BLaER1 treated with 17β-estradiol and CSF1 and Interleukin-3, amounts not matched to agents 10 nM and 100 nM (cell line): ENCODE results near the gene CELF3.

Source experiments
- H3K27ac ChIP-seq, 11 experiments: shearing (Covaris generic); formaldehyde crosslinking; 2 replicates each; pipeline ENCODE4 v1.8.1; 2022
- H3K27me3 ChIP-seq, 11 experiments: shearing (Covaris generic); formaldehyde crosslinking; 2 replicates each; pipeline ENCODE4 v1.8.1; 2022
- H3K36me3 ChIP-seq, 11 experiments: shearing (Covaris generic); formaldehyde crosslinking; 2 replicates each; pipeline ENCODE4 v1.8.1; 2022
- H3K4me1 ChIP-seq, 10 experiments: shearing (Covaris generic); formaldehyde crosslinking; 2 replicates each; pipeline ENCODE4 v1.8.1; 2022
- H3K4me2 ChIP-seq, 11 experiments: shearing (Covaris generic); formaldehyde crosslinking; 2 replicates each; pipeline ENCODE4 v1.8.1; 2022
- H3K4me3 ChIP-seq, 10 experiments: shearing (Covaris generic); formaldehyde crosslinking; 2 replicates each; pipeline ENCODE4 v1.8.1; 2022
- H3K9ac ChIP-seq, 11 experiments: shearing (Covaris generic); formaldehyde crosslinking; 2 replicates each; pipeline ENCODE4 v1.8.1; 2022
- H3K9me3 ChIP-seq, 11 experiments: shearing (Covaris generic); formaldehyde crosslinking; replicated peaks in 1 of 11; 2 replicates each; pipeline ENCODE4 v1.8.1; 2022
- H4K20me1 ChIP-seq, 11 experiments: shearing (Covaris generic); formaldehyde crosslinking; 2 replicates each; pipeline ENCODE4 v1.8.1; 2022
- Cebpa-rat ChIP-seq, 11 experiments: shearing (Covaris generic); IDR thresholded peaks; 2 replicates each; pipeline ENCODE4 v1.8.1; 2022

Gene CELF3

DNA sequence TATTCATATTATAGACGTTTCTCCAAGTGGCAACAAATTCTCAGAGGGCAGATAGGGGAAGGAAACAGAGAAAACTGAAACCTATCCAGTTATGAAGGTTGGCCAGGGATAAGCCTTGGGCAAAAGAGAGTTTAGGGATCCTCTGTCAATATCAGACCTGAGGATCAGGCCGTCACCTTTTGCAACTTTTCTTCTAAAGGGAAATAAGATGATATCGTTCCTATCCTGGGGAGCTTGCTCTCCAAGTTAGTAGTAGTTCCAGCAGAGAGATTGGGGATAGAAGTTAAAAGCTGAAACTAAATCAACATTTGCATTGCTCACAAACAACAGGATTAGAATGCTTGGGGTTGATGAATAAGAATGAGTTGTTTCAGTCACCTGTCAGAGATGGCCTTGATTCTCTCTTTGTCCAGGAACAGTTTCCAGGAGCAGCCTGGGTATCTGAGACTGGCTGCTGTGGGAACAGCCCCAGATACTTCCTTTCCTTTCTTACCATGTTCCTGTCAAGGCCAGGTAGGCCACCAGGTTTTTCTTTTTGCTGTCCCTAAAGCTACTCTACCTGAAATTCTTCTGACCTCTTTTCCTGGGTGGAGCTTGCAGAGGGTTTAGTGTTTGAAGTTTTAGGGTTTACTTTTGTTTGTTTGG, 7.2 kb upstream of the CELF3 start:
- no peak for TF ChIP-seq Cebpa-rat (IDR thresholded peaks at IDR 0.05)
- H4K20me1 ChIP-seq, result no peaks in the 10 kb centered on the region
- peaks cover 28 to 53% (median 45%) of the 10 kb centered on the region in 11 experiments for H3K27me3 ChIP-seq
- H3K4me2 ChIP-seq, result no peak overlapping the region
- no peak overlapping the region for H3K9ac ChIP-seq
- H3K9me3 ChIP-seq, result no peaks in the 10 kb centered on the region
- no peak overlapping the region for H3K4me3 ChIP-seq
- no peaks in the 10 kb centered on the region for H3K36me3 ChIP-seq
- H3K27ac ChIP-seq, result no peak overlapping the region
- peaks cover 19 to 23% (median 21%) of the 10 kb centered on the region in 10 experiments for H3K4me1 ChIP-seq

DNA sequence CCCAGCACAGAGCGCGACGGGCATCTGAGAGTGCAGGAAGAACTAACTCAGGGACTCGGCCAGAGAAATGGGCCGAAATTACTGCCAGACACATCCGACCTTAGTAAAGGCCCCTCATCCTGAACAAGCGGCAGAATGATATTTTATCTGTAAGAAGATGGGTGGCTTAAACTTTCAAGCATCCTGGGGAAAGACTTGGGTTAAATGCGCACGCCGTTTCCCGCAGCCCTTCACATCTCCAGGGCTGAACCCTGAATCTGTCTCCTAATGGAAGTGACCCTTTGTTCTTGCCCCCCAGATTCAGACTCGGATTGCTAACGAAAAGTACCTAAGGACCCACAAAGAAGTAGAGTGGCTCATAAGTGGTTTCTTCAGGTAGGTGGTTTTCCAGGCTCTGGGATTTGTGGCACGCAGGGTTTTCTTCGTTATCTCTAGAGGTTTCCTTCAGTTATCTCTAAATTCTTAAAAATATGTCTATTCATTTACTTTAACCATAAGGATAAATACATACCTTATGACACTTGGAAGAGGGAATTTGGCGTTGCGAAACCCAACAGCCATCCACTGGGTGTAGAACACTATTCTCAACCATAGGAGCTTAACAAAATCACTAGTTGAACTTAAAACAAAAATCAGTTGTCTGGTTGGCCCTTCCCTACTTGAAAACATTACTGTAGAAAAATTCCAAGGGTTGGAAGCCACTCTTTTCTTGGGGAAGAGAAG, 5.3 kb upstream of the CELF3 start:
- Histone ChIP-seq H3K27ac (no peak overlapping the region), H4K20me1 (peaks cover 0 to 13% (median 0%) of the 10 kb centered on the region in 11 experiments; a peak in 2 of 22 replicates), H3K4me2 (peak overlapping the region; percentile 87 to 99 (median 94)), H3K9me3 (no peaks in the 10 kb centered on the region), H3K9ac (peak overlapping the region in 6 of 11 experiments; percentile 25 to 57 (median 47); a peak in 7 of 22 replicates), H3K4me1 (peaks cover 21 to 35% (median 32%) of the 10 kb centered on the region in 10 experiments), H3K27me3 (peaks cover 47 to 72% (median 64%) of the 10 kb centered on the region in 11 experiments), H3K36me3 (no peaks in the 10 kb centered on the region), H3K4me3 (peak overlapping the region; percentile 38 to 68 (median 51); a peak in 18 of 20 replicates)
- TF ChIP-seq Cebpa-rat (IDR thresholded peaks at IDR 0.05), result no peak

DNA sequence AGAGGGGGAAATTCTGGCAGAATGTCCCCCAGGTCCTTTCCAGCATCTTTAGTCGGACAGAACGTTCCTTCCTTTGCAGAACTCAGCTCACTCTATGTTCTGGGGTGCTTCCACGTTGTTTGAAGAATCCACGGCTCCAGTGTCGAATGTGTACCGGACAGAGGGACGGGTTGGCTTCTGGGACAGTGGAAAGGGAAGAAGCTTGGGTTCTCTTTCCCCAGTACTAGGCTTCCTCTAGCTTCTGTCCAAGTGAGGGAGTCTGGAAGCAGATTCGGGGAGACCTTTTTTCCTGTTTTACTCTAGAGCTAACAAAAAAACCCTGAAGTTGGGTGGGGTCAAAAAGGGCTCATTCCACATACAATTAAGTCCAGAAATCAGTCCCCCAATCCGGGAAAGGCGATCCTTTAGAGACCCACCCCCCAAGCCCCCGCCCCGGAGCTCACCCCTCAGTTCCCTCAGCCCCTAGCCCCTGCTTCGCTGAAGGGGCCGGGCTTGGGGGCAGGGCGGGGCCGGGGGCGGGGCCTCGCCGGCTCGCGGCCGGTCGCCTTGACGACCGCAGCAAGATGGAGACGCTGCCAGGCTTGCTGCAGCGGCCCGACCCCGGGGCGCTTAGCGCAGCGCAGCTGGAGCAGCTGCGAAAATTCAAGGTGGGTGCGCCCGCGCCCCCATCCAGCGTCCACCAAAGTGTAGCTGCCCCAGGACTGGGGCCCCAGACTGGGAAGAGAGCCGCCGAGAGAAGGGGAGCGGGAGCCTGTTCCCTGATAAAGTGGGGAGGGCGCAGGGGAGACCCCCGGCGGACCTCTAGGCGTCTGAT, 4.6 kb upstream of the CELF3 start, which contains the start of gene RIIAD1:
Gene RIIAD1, plus strand, starts transcription at position 549 of the 814 bp plus-strand sequence. Its CDS starts 15 bp downstream, at position 564.
- Histone ChIP-seq H3K9ac (peak within 1 kb of the TSS in 9 of 11 experiments; percentile 14 to 57 (median 40); a peak in 12 of 22 replicates), H3K27ac (peak within 1 kb of the TSS in 4 of 11 experiments; percentile 8 to 48 (median 29); a peak in 3 of 22 replicates), H3K4me2 (peak within 1 kb of the TSS; percentile 87 to 99 (median 94)), H3K9me3 (no peaks in the 10 kb centered on the region), H3K4me3 (peak within 1 kb of the TSS; percentile 38 to 68 (median 51); a peak in 18 of 20 replicates), H4K20me1 (peaks cover 0 to 14% (median 0%) of the 10 kb centered on the region in 11 experiments; a peak in 2 of 22 replicates), H3K4me1 (peaks cover 21 to 37% (median 34%) of the 10 kb centered on the region in 10 experiments), H3K36me3 (no peaks in the 10 kb centered on the region), H3K27me3 (peaks cover 54 to 79% (median 72%) of the 10 kb centered on the region in 11 experiments)
- TF ChIP-seq Cebpa-rat (IDR thresholded peaks at IDR 0.05), result no peak

DNA sequence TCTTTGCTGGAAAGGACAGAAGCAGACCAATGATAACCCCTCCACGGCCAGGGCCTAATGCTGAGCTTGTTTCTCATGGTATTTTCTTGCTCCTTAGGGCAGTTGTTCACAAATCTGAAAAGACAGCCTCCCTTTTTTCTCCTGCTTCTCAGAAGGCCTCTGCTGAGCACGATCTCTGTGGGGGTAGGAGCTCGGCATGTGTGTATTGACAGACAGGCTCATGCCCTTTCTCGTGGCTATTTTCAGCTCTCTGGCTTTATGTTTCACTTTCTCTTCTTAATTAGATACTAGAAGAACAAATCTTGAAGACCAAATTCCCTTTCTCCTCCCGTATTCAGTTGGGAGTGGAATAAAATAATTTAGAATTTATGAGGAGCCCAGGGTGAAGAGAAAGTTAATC, 4.0 kb upstream of the CELF3 start:
- no peaks in the 10 kb centered on the region for H3K9me3 ChIP-seq
- H3K36me3 ChIP-seq, result no peaks in the 10 kb centered on the region
- peaks cover 21 to 37% (median 34%) of the 10 kb centered on the region in 10 experiments for H3K4me1 ChIP-seq
- peaks cover 61 to 85% (median 78%) of the 10 kb centered on the region in 11 experiments for H3K27me3 ChIP-seq
- peak overlapping the region; percentile 81 to 99 (median 90) for H3K4me2 ChIP-seq
- no peak for TF ChIP-seq Cebpa-rat (IDR thresholded peaks at IDR 0.05)
- H3K27ac ChIP-seq, result peak overlapping the region in 4 of 11 experiments; percentile 8 to 48 (median 29); a peak in 3 of 22 replicates
- peak overlapping the region; percentile 3 to 68 (median 36); a peak in 15 of 20 replicates for H3K4me3 ChIP-seq
- peak overlapping the region in 8 of 11 experiments; percentile 11 to 40 (median 24); a peak in 7 of 22 replicates for H3K9ac ChIP-seq
- peaks cover 0 to 14% (median 0%) of the 10 kb centered on the region in 11 experiments; a peak in 3 of 22 replicates for H4K20me1 ChIP-seq

DNA sequence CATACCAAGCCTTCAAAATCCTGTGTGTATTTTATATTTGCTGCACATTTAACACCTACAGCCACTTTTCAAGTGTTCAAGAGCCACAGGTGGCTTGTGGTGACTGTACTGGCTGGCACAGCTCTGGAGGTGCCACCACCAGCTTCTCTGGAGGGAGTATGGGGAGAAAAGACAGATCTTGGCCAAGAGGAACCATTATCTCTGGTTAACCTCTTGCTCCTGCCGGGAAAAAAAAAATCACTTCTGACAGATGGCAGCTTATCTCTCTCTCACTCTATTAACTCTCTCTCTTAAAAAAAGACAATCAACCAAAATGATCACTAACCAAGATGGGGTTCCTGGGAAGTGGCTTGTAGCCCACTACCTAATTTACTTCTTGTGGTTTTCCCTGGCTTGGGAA, 3.5 kb upstream of the CELF3 start:
- H4K20me1 ChIP-seq, result peaks cover 0 to 14% (median 0%) of the 10 kb centered on the region in 11 experiments; a peak in 3 of 22 replicates
- H3K27ac ChIP-seq, result no peak overlapping the region
- H3K36me3 ChIP-seq, result no peaks in the 10 kb centered on the region
- peaks cover 65 to 89% (median 82%) of the 10 kb centered on the region in 11 experiments for H3K27me3 ChIP-seq
- H3K4me1 ChIP-seq, result peaks cover 21 to 37% (median 34%) of the 10 kb centered on the region in 10 experiments
- peak overlapping the region; percentile 81 to 99 (median 90) for H3K4me2 ChIP-seq
- H3K4me3 ChIP-seq, result peak overlapping the region in 6 of 10 experiments; percentile 4 to 68 (median 38); a peak in 6 of 20 replicates
- no peak for TF ChIP-seq Cebpa-rat (IDR thresholded peaks at IDR 0.05)
- H3K9ac ChIP-seq, result peak overlapping the region in 5 of 11 experiments; percentile 11 to 40 (median 15); a peak in 2 of 22 replicates
- no peaks in the 10 kb centered on the region for H3K9me3 ChIP-seq

DNA sequence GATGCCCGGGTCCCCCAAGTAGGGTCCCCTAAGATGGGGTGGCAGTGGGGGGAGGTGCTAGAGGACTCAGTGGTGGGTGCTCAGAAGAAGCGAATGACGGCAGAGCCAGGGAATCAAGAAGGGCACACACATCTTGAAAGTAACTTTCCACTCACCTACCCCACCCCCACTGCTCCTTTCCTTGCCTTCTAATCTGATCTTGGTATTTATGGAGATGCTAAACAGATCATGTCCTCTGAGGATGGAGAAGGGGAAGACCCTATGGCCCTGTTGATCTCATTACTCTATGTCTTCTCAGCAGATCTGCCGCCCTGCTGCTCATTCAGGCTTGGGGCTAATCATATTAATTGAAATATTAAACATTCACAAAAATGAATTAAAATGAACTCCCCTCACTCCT, 2.1 kb upstream of the CELF3 start:
- Histone ChIP-seq H3K27me3 (peaks cover 67 to 95% (median 86%) of the 10 kb centered on the region in 11 experiments), H3K4me2 (no peak overlapping the region)
- TF ChIP-seq Cebpa-rat (IDR thresholded peaks at IDR 0.05), result no peak

DNA sequence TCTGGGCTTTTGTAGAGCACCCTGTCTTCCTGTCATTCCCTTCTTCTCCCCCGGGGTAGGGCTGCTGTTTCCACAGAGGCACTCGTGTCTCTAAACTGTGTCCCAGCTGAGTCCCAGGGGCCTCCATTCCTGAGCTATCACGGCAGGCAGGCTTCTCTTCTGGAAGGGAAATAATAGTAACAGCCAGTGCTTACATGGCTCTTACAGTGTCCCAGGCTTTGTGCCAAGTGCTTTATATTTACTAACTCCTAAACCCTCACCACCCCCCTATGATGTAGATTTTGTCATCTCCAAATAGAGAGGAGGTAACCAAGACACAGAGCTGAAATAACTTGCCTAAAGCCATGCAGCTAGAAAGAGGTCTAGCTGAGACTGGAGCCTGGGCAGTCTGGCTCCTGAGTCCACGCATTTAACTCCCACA, 1.4 kb upstream of the CELF3 start:
- no peak for TF ChIP-seq Cebpa-rat (IDR thresholded peaks at IDR 0.05)
- peaks cover 0 to 14% (median 0%) of the 10 kb centered on the region in 11 experiments; a peak in 3 of 22 replicates for H4K20me1 ChIP-seq

More for the DNA sequence above, 2.1 kb upstream of the CELF3 start:
- H3K27ac ChIP-seq, result no peak overlapping the region
- H3K36me3 ChIP-seq, result no peaks in the 10 kb centered on the region
- no peaks in the 10 kb centered on the region for H3K9me3 ChIP-seq
- no peak overlapping the region for H3K4me3 ChIP-seq
- H3K9ac ChIP-seq, result no peak overlapping the region
- peaks cover 21 to 37% (median 34%) of the 10 kb centered on the region in 10 experiments for H3K4me1 ChIP-seq
- H4K20me1 ChIP-seq, result peaks cover 0 to 14% (median 0%) of the 10 kb centered on the region in 11 experiments; a peak in 3 of 22 replicates

DNA sequence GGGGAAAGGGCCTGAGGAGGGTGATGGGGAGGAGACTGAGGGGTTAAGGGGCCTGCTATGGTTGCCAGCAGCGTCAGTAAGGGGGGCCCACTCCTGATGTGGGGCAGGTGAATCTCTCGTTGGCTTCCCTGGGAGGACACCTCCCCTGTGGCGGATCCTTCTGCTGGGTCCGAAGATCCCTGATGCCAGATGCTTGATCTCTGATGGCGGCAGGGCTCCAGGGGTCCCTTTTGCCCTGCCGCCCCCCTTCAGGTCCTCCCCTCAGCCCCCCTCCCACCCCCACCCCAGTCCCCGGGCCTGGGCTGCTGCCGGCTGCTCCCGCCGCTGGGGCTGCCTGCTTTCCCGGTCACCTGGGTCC, 219 bp downstream of the CELF3 start:
- Histone ChIP-seq H3K36me3 (no peaks in the 10 kb centered on the region), H3K4me1 (peaks cover 11 to 50% (median 44%) of the 10 kb centered on the region in 10 experiments), H3K4me3 (no peak overlapping the region), H4K20me1 (peaks cover 0 to 14% (median 0%) of the 10 kb centered on the region in 11 experiments; a peak in 3 of 22 replicates), H3K4me2 (no peak overlapping the region), H3K9me3 (no peaks in the 10 kb centered on the region), H3K9ac (no peak overlapping the region), H3K27me3 (peaks cover 49 to 72% (median 66%) of the 10 kb centered on the region in 11 experiments), H3K27ac (no peak overlapping the region)
- no peak for TF ChIP-seq Cebpa-rat (IDR thresholded peaks at IDR 0.05)

More for the DNA sequence above, 1.4 kb upstream of the CELF3 start:
- H3K4me2 ChIP-seq, result peak overlapping the region in 7 of 11 experiments; percentile 24 to 49 (median 37); a peak in 6 of 22 replicates
- H3K9me3 ChIP-seq, result no peaks in the 10 kb centered on the region
- H3K4me1 ChIP-seq, result peaks cover 21 to 42% (median 36%) of the 10 kb centered on the region in 10 experiments
- H3K9ac ChIP-seq, result no peak overlapping the region
- H3K27ac ChIP-seq, result no peak overlapping the region
- H3K36me3 ChIP-seq, result no peaks in the 10 kb centered on the region
- H3K27me3 ChIP-seq, result peaks cover 65 to 89% (median 82%) of the 10 kb centered on the region in 11 experiments
- H3K4me3 ChIP-seq, result no peak overlapping the region
